Measurements from ENCODE around the gene HERC2. TPM values are rescaled to one million over a fixed set of nuclear protein-coding genes. Genes with fewer than 3 reads are reported as not detected.
A peak's percentile ranks its signal among the peaks of the same experiment; 100 is the strongest.

Gene HERC2
- total and polyA plus RNA-seq, 8 donors = 7.9 to 437 (median 72.7) TPM

GRCh38 chr15:28099555-28100140, 222.3 kb downstream of the HERC2 start:
- H3K27me3 ChIP-seq = peaks cover 5 to 95% (median 47%) of the 10 kb centered on the region in 3 donors
- no peak for TF ChIP-seq CTCF (IDR thresholded peaks at IDR 0.05)
- TF ChIP-seq POLR2A (IDR thresholded peaks at IDR 0.05) = no peak
- no peak for TF ChIP-seq POLR2AphosphoS5 (IDR thresholded peaks at IDR 0.05)
- no peak for TF ChIP-seq EP300 (IDR thresholded peaks at IDR 0.05)
- 8 to 22% (median 13%) methylated on average over 13 to 16 of the region's 16 CpGs for WGBS, 5 donors
- no peak for DNase-seq
- peaks cover 40 to 44% (median 42%) of the 10 kb centered on the region in 4 donors for H3K4me1 ChIP-seq
- H3K9me3 ChIP-seq = no peaks in the 10 kb centered on the region
- H3K27ac ChIP-seq = peak overlapping the region in 1 of 5 donors; percentile 21
- H3K36me3 ChIP-seq = no peaks in the 10 kb centered on the region
- intact Hi-C loops (cut with DNase I; ENCODE audit: low total_unique reads) = no loop called here
- peak overlapping the region; percentile 23 to 42 (median 34) for H3K4me3 ChIP-seq

GRCh38 chr15:28098766-28099554, 223.0 kb downstream of the HERC2 start, which contains the start of gene OCA2:
OCA2 (minus strand) TSS chr15:28099315; CDS start chr15:28081874, 17,441 bp downstream.
- intact Hi-C loops (cut with DNase I; ENCODE audit: low total_unique reads) = no loop called here
- Histone ChIP-seq H3K27me3 (peaks cover 5 to 95% (median 54%) of the 10 kb centered on the region in 3 donors), H3K27ac (peak within 1 kb of the TSS in 1 of 5 donors; percentile 21)

GRCh38 chr15:28098360-28098765, 223.6 kb downstream of the HERC2 start:
- no peak for TF ChIP-seq POLR2A (IDR thresholded peaks at IDR 0.05)
- no peak for TF ChIP-seq EP300 (IDR thresholded peaks at IDR 0.05)
- Histone ChIP-seq H3K36me3 (no peaks in the 10 kb centered on the region), H3K4me3 (no peak overlapping the region), H3K27me3 (peaks cover 5 to 95% (median 55%) of the 10 kb centered on the region in 3 donors), H3K27ac (no peak overlapping the region), H3K4me1 (peaks cover 46 to 51% (median 46%) of the 10 kb centered on the region in 4 donors), H3K9me3 (no peaks in the 10 kb centered on the region)
- no peak for DNase-seq
- 60 to 79% (median 68%) methylated on average over 11 of the region's 11 CpGs for WGBS, 5 donors
- intact Hi-C loops (cut with DNase I; ENCODE audit: low total_unique reads) = no loop called here

More at GRCh38 chr15:28098766-28099554, 223.0 kb downstream of the HERC2 start, which contains the start of gene OCA2:
- TF ChIP-seq EP300 (IDR thresholded peaks at IDR 0.05) (no peak), CTCF (IDR thresholded peaks at IDR 0.05) (no peak), POLR2AphosphoS5 (IDR thresholded peaks at IDR 0.05) (no peak), POLR2A (IDR thresholded peaks at IDR 0.05) (no peak)
- Histone ChIP-seq H3K4me3 (peak within 1 kb of the TSS; percentile 23 to 42 (median 34)), H3K4me1 (peaks cover 46 to 51% (median 46%) of the 10 kb centered on the region in 4 donors), H3K36me3 (no peaks in the 10 kb centered on the region), H3K9me3 (no peaks in the 10 kb centered on the region)
- peak; percentile 61 to 83 for DNase-seq
- 4 to 9% (median 7%) methylated on average over 33 to 52 of the region's 52 CpGs for WGBS, 5 donors

- no peak overlapping the region for H3K4me3 ChIP-seq
- H3K4me1 ChIP-seq = peaks cover 46 to 51% (median 46%) of the 10 kb centered on the region in 4 donors
- intact Hi-C loops (cut with DNase I; ENCODE audit: low total_unique reads) = no loop called here
These were observed 224.2 kb downstream of the HERC2 start for GRCh38 chr15:28097656-28098359.

More at GRCh38 chr15:28097656-28098359, 224.2 kb downstream of the HERC2 start:
- TF ChIP-seq EP300 (IDR thresholded peaks at IDR 0.05) (no peak), CTCF (IDR thresholded peaks at IDR 0.05) (no peak), POLR2AphosphoS5 (IDR thresholded peaks at IDR 0.05) (no peak), POLR2A (IDR thresholded peaks at IDR 0.05) (no peak)
- WGBS, 5 donors = 75 to 91% (median 86%) methylated on average over 4 to 5 of the region's 5 CpGs
- Histone ChIP-seq H3K27me3 (peaks cover 5 to 99% (median 55%) of the 10 kb centered on the region in 3 donors), H3K36me3 (no peaks in the 10 kb centered on the region), H3K9me3 (no peaks in the 10 kb centered on the region), H3K27ac (no peak overlapping the region)
- no peak for DNase-seq

Data from stomach (tissue), 9 donors.